Activated CD8-positive, alpha-beta T cell treated with anti-CD3 and anti-CD28 coated beads for 36 hours (primary cell): ENCODE measurements around the gene BCKDK. TPM values are rescaled to one million over a fixed set of nuclear protein-coding genes. Genes with fewer than 3 reads are reported as not detected.

Experiments
- ATAC-seq: fragments of 200-7000 bp; cut with Tn5 transposase; one replicate; pipeline ENCODE4 v1.10.0; 2021; ENCODE audit warnings: mild to moderate bottlenecking, moderate library complexity
- CTCF ChIA-PET: fragments of 350-600 bp; sonication (Branson Sonifier 250); formaldehyde crosslinking; loops from one replicate; lab custom pipeline; 2021; ENCODE audit warnings: antibody characterized with exemption; lab: Charles Lee
- POLR2A ChIA-PET: fragments of 350-600 bp; sonication (Branson Sonifier 250); formaldehyde crosslinking; loops from one replicate; lab custom pipeline; 2021; ENCODE audit warnings: antibody characterized with exemption; lab: Charles Lee
- DNase-seq: peaks from one replicate; pipeline ENCODE4 v3.0.0-alpha.2; 2020
- H3K27ac Mint-ChIP-seq: one replicate; pipeline ENCODE4 v1.8.0; 2021; ENCODE audit warnings: mild to moderate bottlenecking, mixed read lengths
- H3K27me3 Mint-ChIP-seq: one replicate; pipeline ENCODE4 v1.8.0; 2021; ENCODE audit warnings: mixed read lengths
- H3K36me3 Mint-ChIP-seq: one replicate; pipeline ENCODE4 v1.8.0; 2021; ENCODE audit warnings: low read depth, mixed read lengths
- H3K4me1 Mint-ChIP-seq: one replicate; pipeline ENCODE4 v1.8.0; 2021; ENCODE audit warnings: low read depth, mixed read lengths
- H3K4me3 Mint-ChIP-seq: one replicate; pipeline ENCODE4 v1.8.0; 2021; ENCODE audit warnings: mild to moderate bottlenecking, moderate library complexity, mixed read lengths
- H3K9me3 Mint-ChIP-seq: one replicate; pipeline ENCODE4 v1.8.0; 2021; ENCODE audit warnings: mixed read lengths
- intact Hi-C: fragments of 100-400 bp; cut with micrococcal nuclease; formaldehyde crosslinking; loops from one replicate; pipeline ENCODE4 v1.10.0; 2022
- total RNA-seq, 2 experiments: library from RNA; stranded (reverse); gene quantifications; one replicate each; pipeline ENCODE4 v1.2.3, GENCODE V29; 2021
- TF ChIP-seq, protein P1 (sequence below): fragments of 200-600 bp; IDR thresholded peaks from one replicate; pipeline ENCODE4 v1.8.0; 2022; ENCODE audit warnings: antibody characterized with exemption, mild to moderate bottlenecking

BCKDK gene
- total RNA-seq, 2 experiments from 2014 or later: 55.1 to 58.7 TPM

DNA sequence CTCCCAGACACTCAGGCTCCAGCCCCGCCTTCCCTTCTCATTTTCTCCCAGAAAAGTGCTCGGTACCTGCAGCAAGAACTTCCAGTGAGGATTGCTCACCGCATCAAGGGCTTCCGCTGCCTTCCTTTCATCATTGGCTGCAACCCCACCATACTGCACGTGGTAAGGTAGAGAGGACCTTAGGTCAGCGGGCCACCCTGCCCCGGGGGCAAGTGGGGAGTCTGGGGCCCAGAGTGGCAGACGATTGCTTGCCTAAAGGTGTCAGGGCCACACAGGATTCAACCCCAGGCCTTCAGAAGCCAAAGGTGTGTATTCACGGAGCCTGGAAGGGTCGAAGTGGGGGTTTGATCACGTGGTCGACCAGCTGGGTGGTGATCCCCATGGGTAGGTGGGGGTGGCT lies 1.4 kb downstream of the BCKDK start:
- H3K27me3 Mint-ChIP-seq: no peaks in the 10 kb centered on the region

DNA sequence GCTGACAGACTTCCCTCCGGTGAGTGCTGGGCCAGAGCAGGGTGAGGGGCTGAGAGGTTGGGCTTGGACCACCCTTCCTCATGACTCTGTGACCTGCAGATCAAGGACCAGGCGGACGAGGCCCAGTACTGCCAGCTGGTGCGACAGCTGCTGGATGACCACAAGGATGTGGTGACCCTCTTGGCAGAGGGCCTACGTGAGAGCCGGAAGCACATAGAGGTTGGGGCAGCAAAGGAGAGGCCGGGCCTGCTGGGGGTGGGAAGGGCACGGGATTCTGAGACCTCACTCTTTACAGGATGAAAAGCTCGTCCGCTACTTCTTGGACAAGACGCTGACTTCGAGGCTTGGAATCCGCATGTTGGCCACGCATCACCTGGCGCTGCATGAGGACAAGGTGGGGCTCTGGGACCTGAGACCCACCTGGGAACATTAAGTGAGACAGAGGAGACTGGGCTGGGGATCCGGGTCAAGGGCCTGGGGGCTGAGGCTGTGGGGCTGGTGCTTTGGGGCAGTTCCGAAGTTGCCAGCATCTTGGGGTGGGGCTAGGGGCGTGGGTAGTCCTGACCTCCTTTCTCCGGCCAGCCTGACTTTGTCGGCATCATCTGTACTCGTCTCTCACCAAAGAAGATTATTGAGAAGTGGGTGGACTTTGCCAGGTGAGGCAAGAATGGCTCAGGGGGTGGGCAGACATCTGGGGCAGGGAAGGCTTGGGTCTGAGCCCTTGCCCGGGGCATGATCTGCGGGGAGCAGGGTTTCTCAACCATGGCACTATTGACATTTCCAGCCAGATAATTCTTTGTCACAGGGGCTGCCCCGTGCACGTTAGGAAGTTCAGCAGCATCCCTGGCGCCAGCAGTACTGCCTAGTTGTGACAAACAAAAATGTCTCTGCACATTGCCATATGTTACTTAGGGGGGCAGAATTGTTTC lies 2.2 kb downstream of the BCKDK start:
- H3K27me3 Mint-ChIP-seq: no peaks in the 10 kb centered on the region
- no peak for ATAC-seq
- H3K36me3 Mint-ChIP-seq: peaks cover 18% of the 10 kb centered on the region
- no peak for DNase-seq
- peak overlapping the region; percentile 17 for H3K27ac Mint-ChIP-seq
- H3K9me3 Mint-ChIP-seq: no peaks in the 10 kb centered on the region
- H3K4me3 Mint-ChIP-seq: peak overlapping the region; percentile 79
- TF ChIP-seq, protein P1, sequence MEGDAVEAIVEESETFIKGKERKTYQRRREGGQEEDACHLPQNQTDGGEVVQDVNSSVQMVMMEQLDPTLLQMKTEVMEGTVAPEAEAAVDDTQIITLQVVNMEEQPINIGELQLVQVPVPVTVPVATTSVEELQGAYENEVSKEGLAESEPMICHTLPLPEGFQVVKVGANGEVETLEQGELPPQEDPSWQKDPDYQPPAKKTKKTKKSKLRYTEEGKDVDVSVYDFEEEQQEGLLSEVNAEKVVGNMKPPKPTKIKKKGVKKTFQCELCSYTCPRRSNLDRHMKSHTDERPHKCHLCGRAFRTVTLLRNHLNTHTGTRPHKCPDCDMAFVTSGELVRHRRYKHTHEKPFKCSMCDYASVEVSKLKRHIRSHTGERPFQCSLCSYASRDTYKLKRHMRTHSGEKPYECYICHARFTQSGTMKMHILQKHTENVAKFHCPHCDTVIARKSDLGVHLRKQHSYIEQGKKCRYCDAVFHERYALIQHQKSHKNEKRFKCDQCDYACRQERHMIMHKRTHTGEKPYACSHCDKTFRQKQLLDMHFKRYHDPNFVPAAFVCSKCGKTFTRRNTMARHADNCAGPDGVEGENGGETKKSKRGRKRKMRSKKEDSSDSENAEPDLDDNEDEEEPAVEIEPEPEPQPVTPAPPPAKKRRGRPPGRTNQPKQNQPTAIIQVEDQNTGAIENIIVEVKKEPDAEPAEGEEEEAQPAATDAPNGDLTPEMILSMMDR: no peak
- ChIA-PET CTCF (interaction anchor here (1.1 kb wide), 1 partner anchor 32 kb away, joined by 6 read pairs; no protein-coding TSS in a partner anchor), POLR2A (interaction anchor here (0.7 kb wide), 1 partner anchor 70 kb away, joined by 3 read pairs; the partner anchor contains the start of gene FUS)
- H3K4me1 Mint-ChIP-seq: peaks cover 38% of the 10 kb centered on the region
- intact Hi-C loops: loop anchor here (10.0 kb wide), 1 partner anchor 64 kb away; no protein-coding TSS in a partner anchor

More for the DNA sequence above, 1.4 kb downstream of the BCKDK start:
- DNase-seq: no peak
- no peak for ATAC-seq
- TF ChIP-seq, protein P1: no peak
- peaks cover 18% of the 10 kb centered on the region for H3K36me3 Mint-ChIP-seq
- intact Hi-C loops: loop anchor here (10.0 kb wide), 1 partner anchor 65 kb away; no protein-coding TSS in a partner anchor
- H3K9me3 Mint-ChIP-seq: no peaks in the 10 kb centered on the region
- peak overlapping the region; percentile 65 for H3K27ac Mint-ChIP-seq
- CTCF ChIA-PET: interaction anchor here (1.1 kb wide), 1 partner anchor 33 kb away, joined by 6 read pairs; no protein-coding TSS in a partner anchor
- peaks cover 38% of the 10 kb centered on the region for H3K4me1 Mint-ChIP-seq
- POLR2A ChIA-PET: no interaction called here
- H3K4me3 Mint-ChIP-seq: peak overlapping the region; percentile 79

DNA sequence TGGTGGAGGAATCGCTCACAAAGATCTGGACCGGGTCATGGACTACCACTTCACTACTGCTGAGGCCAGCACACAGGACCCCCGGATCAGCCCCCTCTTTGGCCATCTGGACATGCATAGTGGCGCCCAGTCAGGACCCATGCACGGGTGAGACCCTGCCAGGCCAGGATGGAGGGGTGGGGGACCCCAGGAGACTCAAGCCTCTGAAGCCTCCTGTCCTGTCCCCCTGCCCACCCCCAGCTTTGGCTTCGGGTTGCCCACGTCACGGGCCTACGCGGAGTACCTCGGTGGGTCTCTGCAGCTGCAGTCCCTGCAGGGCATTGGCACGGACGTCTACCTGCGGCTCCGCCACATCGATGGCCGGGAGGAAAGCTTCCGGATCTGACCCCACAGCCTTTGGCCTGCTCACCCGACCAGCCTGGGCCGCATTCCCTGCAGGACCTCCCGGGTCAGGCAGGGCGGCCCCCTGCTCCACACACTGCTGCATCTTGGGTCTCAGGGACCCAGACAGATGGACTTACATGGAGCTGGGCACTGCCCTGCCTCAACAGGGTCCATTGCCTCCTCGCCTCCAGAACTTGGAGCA lies 3.8 kb downstream of the BCKDK start:
- H3K4me3 Mint-ChIP-seq: no peak overlapping the region
- CTCF ChIA-PET: interaction anchor here (1.6 kb wide), 1 partner anchor 30 kb away, joined by 6 read pairs; no protein-coding TSS in a partner anchor
- POLR2A ChIA-PET: interaction anchor here (1.4 kb wide), 1 partner anchor 9 kb away, joined by 4 read pairs; no protein-coding TSS in a partner anchor
- H3K36me3 Mint-ChIP-seq: peaks cover 18% of the 10 kb centered on the region
- intact Hi-C loops: loop anchor here (10.0 kb wide), 1 partner anchor 63 kb away; no protein-coding TSS in a partner anchor
- TF ChIP-seq, protein P1: no peak
- H3K27ac Mint-ChIP-seq: no peak overlapping the region
- no peaks in the 10 kb centered on the region for H3K9me3 Mint-ChIP-seq
- H3K4me1 Mint-ChIP-seq: peaks cover 33% of the 10 kb centered on the region
- ATAC-seq (no peak), DNase-seq (no peak)
- H3K27me3 Mint-ChIP-seq: no peaks in the 10 kb centered on the region

DNA sequence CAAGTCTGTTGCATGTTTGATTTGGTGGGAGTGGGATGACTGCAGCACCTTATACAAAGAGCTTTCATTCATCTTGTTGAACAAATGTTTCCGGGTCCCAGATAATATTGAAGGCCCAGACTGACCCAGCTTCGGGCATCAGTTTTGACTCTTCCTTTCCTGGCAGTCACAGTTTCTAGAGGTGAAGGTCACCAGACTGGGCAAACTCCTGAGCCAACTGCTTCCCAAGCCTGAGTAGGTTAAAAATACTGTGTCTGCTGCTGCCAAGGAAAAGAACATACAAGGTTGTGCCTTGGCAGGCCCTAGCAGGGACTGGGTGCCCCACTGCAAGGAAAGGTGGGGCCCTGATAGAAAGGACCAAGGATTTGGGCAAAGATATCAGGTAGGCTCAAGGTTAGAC lies 4.5 kb downstream of the BCKDK start:
- Mint-ChIP-seq H3K36me3 (peaks cover 18% of the 10 kb centered on the region), H3K4me1 (peaks cover 26% of the 10 kb centered on the region), H3K27ac (no peak overlapping the region), H3K4me3 (no peak overlapping the region), H3K9me3 (no peaks in the 10 kb centered on the region), H3K27me3 (no peaks in the 10 kb centered on the region)
- CTCF ChIA-PET: interaction anchor here (1.6 kb wide), 1 partner anchor 29 kb away, joined by 6 read pairs; no protein-coding TSS in a partner anchor
- ATAC-seq: no peak
- POLR2A ChIA-PET: interaction anchor here (1.0 kb wide), 1 partner anchor 39 kb away, joined by 6 read pairs; the partner anchor contains the start of genes ZNF646 and ZNF668
- no peak for DNase-seq
- TF ChIP-seq, protein P1: no peak
- intact Hi-C loops: loop anchor here (10.0 kb wide), 1 partner anchor 62 kb away; no protein-coding TSS in a partner anchor
